A549 (cell line): Measurements from ENCODE around the gene OGFRL1.

Experiments
- CEBPB ChIP-seq, 2 experiments: fragments of >200 bp in 1 of 2; sonication (Bioruptor Twin) in 1 of 2; formaldehyde crosslinking in 1 of 2; IDR thresholded peaks; 2 replicates each; pipeline ENCODE4 v1.6.1; 2012 to 2016
- CHD2 ChIP-seq: fragments of 150-350 bp; IDR thresholded peaks from 2 replicates; pipeline ENCODE4 v1.6.1; 2014; ENCODE audit warnings: low read length; ENCODE audit not compliant: partially characterized antibody
- EHF ChIP-seq: fragments of 250-450 bp; sonication (Bioruptor Pico); IDR thresholded peaks from 2 replicates; pipeline ENCODE4 v1.5.0; 2020; ENCODE audit warnings: mild to moderate bottlenecking
- EHMT2 ChIP-seq: fragments of 200-600 bp; sonication (generic); IDR thresholded peaks from 2 replicates; pipeline ENCODE4 v1.6.1; 2016; ENCODE audit warnings: antibody characterized with exemption, low read depth, mild to moderate bottlenecking, moderate library complexity
- ESRRA ChIP-seq: fragments of 150-350 bp; IDR thresholded peaks from 2 replicates; pipeline ENCODE4 v1.6.1; 2014; ENCODE audit warnings: mild to moderate bottlenecking, low read length, borderline replicate concordance
- NR3C1 ChIP-seq: fragments of >200 bp; sonication (Bioruptor Twin); formaldehyde crosslinking; IDR thresholded peaks from 3 replicates; pipeline ENCODE4 v1.6.1; 2017
- POLR2A ChIP-seq: IDR thresholded peaks from 2 replicates; pipeline ENCODE4 v1.6.1; 2012; ENCODE audit warnings: mild to moderate bottlenecking, low read length
- RAD21 ChIP-seq, 2 experiments: fragments of >200 bp in 1 of 2; sonication (Bioruptor Twin) in 1 of 2; formaldehyde crosslinking in 1 of 2; IDR thresholded peaks in 1 of 2; conservative IDR thresholded peaks in 1 of 2; 2 replicates in 1 of 2; 3 replicates in 1 of 2; pipeline ENCODE4 v1.6.1; 2012 to 2018; ENCODE audit warnings: inconsistent platforms in 1 of 2
- RARB ChIP-seq: fragments of 250-450 bp; sonication (Bioruptor Pico); IDR thresholded peaks from 2 replicates; pipeline ENCODE4 v1.8.0; 2021; ENCODE audit warnings: mild to moderate bottlenecking, moderate library complexity
- RCOR1 ChIP-seq: fragments of 150-350 bp; IDR thresholded peaks from 2 replicates; pipeline ENCODE4 v1.6.1; 2014; ENCODE audit warnings: antibody characterized with exemption, low read length, low read depth
- SREBF2 ChIP-seq: fragments of 450-650 bp; IDR thresholded peaks from 2 replicates; pipeline ENCODE4 v1.6.1; 2014; ENCODE audit warnings: mild to moderate bottlenecking, moderate library complexity
- TF ChIP-seq, protein P1 (sequence below): fragments of >200 bp; sonication (Bioruptor Twin); formaldehyde crosslinking; IDR thresholded peaks from 3 replicates; pipeline ENCODE4 v1.5.1; 2016
- TF ChIP-seq, protein P2 (sequence below): IDR thresholded peaks from 2 replicates; pipeline ENCODE4 v1.6.1; 2012

DNA sequence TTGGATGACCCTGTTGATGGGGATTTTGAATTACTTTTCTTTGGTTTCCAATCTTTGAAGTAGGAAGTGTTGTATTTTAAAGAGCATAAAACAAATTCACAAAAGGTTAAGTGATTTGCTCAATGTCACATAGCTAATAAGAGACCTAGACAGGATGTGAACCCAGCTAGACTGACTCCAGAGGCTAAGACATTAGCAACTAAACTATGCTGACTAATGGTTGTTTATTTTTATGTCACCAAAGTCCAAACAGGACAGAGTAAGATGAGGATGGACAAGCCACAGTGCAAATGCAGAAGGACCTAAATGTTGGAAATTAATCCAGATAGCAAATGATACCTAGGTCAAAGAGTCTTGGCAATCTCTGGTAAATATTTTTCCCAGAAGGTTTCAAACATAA lies 38.0 kb downstream of the OGFRL1 start:
- TF ChIP-seq, protein P1, sequence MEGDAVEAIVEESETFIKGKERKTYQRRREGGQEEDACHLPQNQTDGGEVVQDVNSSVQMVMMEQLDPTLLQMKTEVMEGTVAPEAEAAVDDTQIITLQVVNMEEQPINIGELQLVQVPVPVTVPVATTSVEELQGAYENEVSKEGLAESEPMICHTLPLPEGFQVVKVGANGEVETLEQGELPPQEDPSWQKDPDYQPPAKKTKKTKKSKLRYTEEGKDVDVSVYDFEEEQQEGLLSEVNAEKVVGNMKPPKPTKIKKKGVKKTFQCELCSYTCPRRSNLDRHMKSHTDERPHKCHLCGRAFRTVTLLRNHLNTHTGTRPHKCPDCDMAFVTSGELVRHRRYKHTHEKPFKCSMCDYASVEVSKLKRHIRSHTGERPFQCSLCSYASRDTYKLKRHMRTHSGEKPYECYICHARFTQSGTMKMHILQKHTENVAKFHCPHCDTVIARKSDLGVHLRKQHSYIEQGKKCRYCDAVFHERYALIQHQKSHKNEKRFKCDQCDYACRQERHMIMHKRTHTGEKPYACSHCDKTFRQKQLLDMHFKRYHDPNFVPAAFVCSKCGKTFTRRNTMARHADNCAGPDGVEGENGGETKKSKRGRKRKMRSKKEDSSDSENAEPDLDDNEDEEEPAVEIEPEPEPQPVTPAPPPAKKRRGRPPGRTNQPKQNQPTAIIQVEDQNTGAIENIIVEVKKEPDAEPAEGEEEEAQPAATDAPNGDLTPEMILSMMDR: no peak
- TF ChIP-seq SREBF2: no peak
- no peak for TF ChIP-seq RAD21 (conservative IDR thresholded peaks at IDR 0.05 in 1 of 2, IDR thresholded peaks at IDR 0.05 in 1 of 2)
- no peak for TF ChIP-seq EHMT2
- no peak for TF ChIP-seq CEBPB (IDR thresholded peaks at IDR 0.05)
- TF ChIP-seq RARB: no peak
- no peak for TF ChIP-seq NR3C1
- TF ChIP-seq, protein P2, sequence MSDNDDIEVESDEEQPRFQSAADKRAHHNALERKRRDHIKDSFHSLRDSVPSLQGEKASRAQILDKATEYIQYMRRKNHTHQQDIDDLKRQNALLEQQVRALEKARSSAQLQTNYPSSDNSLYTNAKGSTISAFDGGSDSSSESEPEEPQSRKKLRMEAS: no peak
- TF ChIP-seq RCOR1: no peak
- TF ChIP-seq EHF (CRISPR knock-in tag): no peak
- TF ChIP-seq ESRRA: no peak
- TF ChIP-seq CHD2: no peak
- no peak for TF ChIP-seq POLR2A
